SU-DHL-6 (cell line): ENCODE results near the gene RCHY1.
A peak's percentile ranks its signal among the peaks of the same experiment; 100 is the strongest.

ENCODE experiments used
- H2AFZ ChIP-seq: fragments of 200-600 bp; sonication (generic); 2 replicates; pipeline ENCODE4 v1.6.1; 2014; ENCODE audit warnings: low read depth, mild to moderate bottlenecking, moderate library complexity, mixed read lengths, antibody characterized with exemption, low read length; ENCODE audit not compliant: severe bottlenecking
- H3F3A ChIP-seq: fragments of 200-600 bp; shearing (Covaris generic); 2 replicates; pipeline ENCODE4 v1.6.0; 2016; ENCODE audit warnings: antibody characterized with exemption, mild to moderate bottlenecking; ENCODE audit not compliant: insufficient read depth
- H3K27ac ChIP-seq: fragments of 200-600 bp; sonication (generic); 2 replicates; pipeline ENCODE4 v1.5.1; 2016; ENCODE audit warnings: low read depth, mild to moderate bottlenecking, low read length, moderate library complexity, mixed read lengths
- H3K27me3 ChIP-seq: fragments of 200-600 bp; sonication (generic), shearing (Covaris generic); 2 replicates; pipeline ENCODE4 v1.6.0; 2014; ENCODE audit warnings: mild to moderate bottlenecking, low read length
- H3K36me3 ChIP-seq: fragments of 200-600 bp; sonication (generic); 2 replicates; pipeline ENCODE4 v1.6.1; 2014; ENCODE audit warnings: mild to moderate bottlenecking, low read length, mixed read lengths
- H3K4me2 ChIP-seq: fragments of 300-600, 200-600 bp; shearing (Covaris generic), sonication (generic); 2 replicates; pipeline ENCODE4 v1.6.0; 2014; ENCODE audit warnings: low read length, low read depth, mild to moderate bottlenecking; ENCODE audit not compliant: poor library complexity, severe bottlenecking
- H3K4me3 ChIP-seq: fragments of 200-600 bp; sonication (generic); 2 replicates; pipeline ENCODE4 v1.5.1; 2014; ENCODE audit warnings: antibody characterized with exemption, low read length, mild to moderate bottlenecking, mixed read lengths; ENCODE audit not compliant: insufficient read depth, poor library complexity, severe bottlenecking
- H3K79me2 ChIP-seq: fragments of 200-600 bp; sonication (generic); 2 replicates; pipeline ENCODE4 v1.6.1; 2014; ENCODE audit warnings: mild to moderate bottlenecking, low read length, moderate library complexity; ENCODE audit not compliant: insufficient read depth
- H3K9ac ChIP-seq: fragments of 200-600 bp; sonication (generic); 2 replicates; pipeline ENCODE4 v1.7.0; 2014; ENCODE audit warnings: mild to moderate bottlenecking, low read length
- H3K9me2 ChIP-seq: fragments of 200-600 bp; sonication (generic); replicated peaks from 2 replicates; pipeline ENCODE4 v1.6.1; 2014; ENCODE audit warnings: low read length; ENCODE audit not compliant: insufficient read depth
- H3K9me3 ChIP-seq: fragments of 200-600 bp; sonication (generic); 2 replicates; pipeline ENCODE4 v1.6.1; 2014; ENCODE audit warnings: low read length, mixed read lengths; ENCODE audit not compliant: insufficient read depth
- H4K20me1 ChIP-seq: fragments of 200-600 bp; sonication (generic); 2 replicates; pipeline ENCODE4 v1.6.1; 2014; ENCODE audit warnings: low read depth, mild to moderate bottlenecking, antibody characterized with exemption, low read length, moderate library complexity, mixed read lengths
- CTCF ChIP-seq: fragments of 200-600 bp; sonication (generic); IDR thresholded peaks from one replicate; pipeline ENCODE4 v1.5.1; 2017; ENCODE audit warnings: antibody characterized with exemption, mild to moderate bottlenecking, low read length, moderate library complexity; ENCODE audit not compliant: insufficient read depth, poor library complexity, severe bottlenecking
- EZH2phosphoT487 ChIP-seq: fragments of 200-600 bp; sonication (generic), shearing (Covaris generic); conservative IDR thresholded peaks from 2 replicates; pipeline ENCODE4 v1.6.1; 2018; ENCODE audit warnings: mild to moderate bottlenecking, antibody characterized with exemption, low read length, moderate library complexity, mixed read lengths

RCHY1 gene

DNA sequence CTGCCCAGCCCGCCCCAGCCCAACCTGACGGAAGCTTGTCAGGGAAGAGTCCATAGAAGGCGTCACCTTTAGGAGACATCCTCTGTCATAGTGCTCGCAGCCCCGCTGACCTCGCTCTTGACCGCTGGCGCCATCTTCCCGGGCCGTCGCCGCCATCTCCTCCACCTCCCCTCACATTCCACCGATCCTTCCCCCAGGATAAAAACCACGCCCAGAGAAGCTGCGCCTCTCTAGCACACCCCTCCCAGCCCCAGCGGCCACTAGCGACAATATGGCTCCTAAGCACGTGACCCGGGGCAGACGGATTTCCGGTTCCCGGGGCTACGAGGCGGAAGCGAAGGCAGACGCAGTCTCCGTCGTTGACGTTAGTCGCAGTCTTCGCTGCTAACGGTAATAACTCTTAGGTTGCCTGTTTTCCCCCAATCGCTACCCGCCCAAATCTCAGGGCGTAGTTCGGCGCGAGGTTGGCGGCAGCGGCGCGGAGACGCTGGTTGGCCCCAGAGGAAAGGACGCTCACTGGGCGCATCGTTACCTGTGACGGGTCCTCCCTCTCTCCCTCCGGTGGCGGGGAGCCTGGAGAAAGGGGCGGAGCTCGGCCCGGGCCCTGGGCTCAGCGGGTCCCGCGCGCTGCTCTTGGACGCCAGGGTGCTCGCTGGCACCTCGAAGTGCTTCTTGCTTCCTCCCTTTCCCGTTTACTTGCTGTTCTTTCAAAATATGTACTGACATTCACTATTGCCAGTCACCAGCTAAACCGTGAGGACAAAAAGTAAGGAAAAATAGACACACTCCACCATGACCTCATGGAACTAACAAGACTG lies at the start of gene RCHY1, which contains the start of gene THAP6:
TSS of gene RCHY1 (minus strand) at position 273 of the 818 bp plus-strand sequence. CDS start at position 156, 117 bp downstream.
TSS of gene THAP6 (plus strand) at position 343 of the 818 bp plus-strand sequence. CDS start 980 bp downstream, outside the sequence.
- peak within 1 kb of the TSS; percentile 95 for H3K4me2 ChIP-seq
- H3K9ac ChIP-seq = peak within 1 kb of the TSS; percentile 83
- peak within 1 kb of the TSS; percentile 91 for H3K4me3 ChIP-seq
- H3K79me2 ChIP-seq = peaks cover 44% of the 10 kb centered on the region
- H3K27ac ChIP-seq = peak within 1 kb of the TSS; percentile 93
- TF ChIP-seq CTCF = no peak
- TF ChIP-seq EZH2phosphoT487 = no peak
- no peaks in the 10 kb centered on the region for H3K27me3 ChIP-seq
- H3F3A ChIP-seq = no peaks in the 10 kb centered on the region
- no peaks in the 10 kb centered on the region for H3K36me3 ChIP-seq
- no peaks in the 10 kb centered on the region for H3K9me2 ChIP-seq
- H3K9me3 ChIP-seq = no peaks in the 10 kb centered on the region
- no peaks in the 10 kb centered on the region for H4K20me1 ChIP-seq
- H2AFZ ChIP-seq = peak within 1 kb of the TSS; percentile 93

GRCh38 chr4:75561789-75562188 lies 47.6 kb upstream of the RCHY1 start:
- H4K20me1 ChIP-seq = no peaks in the 10 kb centered on the region
- no peak overlapping the region for H3K27ac ChIP-seq
- H3K9me3 ChIP-seq = no peaks in the 10 kb centered on the region
- no peak overlapping the region for H3K4me2 ChIP-seq
- no peaks in the 10 kb centered on the region for H3F3A ChIP-seq
- H3K9ac ChIP-seq = no peak overlapping the region
- no peaks in the 10 kb centered on the region for H3K9me2 ChIP-seq
- H3K36me3 ChIP-seq = no peaks in the 10 kb centered on the region
- no peak for TF ChIP-seq EZH2phosphoT487
- no peak for TF ChIP-seq CTCF
- no peak overlapping the region for H2AFZ ChIP-seq
- no peaks in the 10 kb centered on the region for H3K79me2 ChIP-seq
- no peaks in the 10 kb centered on the region for H3K27me3 ChIP-seq
- H3K4me3 ChIP-seq = no peak overlapping the region

- Histone ChIP-seq H3K79me2 (no peaks in the 10 kb centered on the region), H2AFZ (no peak overlapping the region), H3K9me2 (no peaks in the 10 kb centered on the region), H3F3A (no peaks in the 10 kb centered on the region), H3K36me3 (no peaks in the 10 kb centered on the region), H3K4me3 (no peak overlapping the region), H4K20me1 (no peaks in the 10 kb centered on the region), H3K27ac (no peak overlapping the region), H3K9me3 (no peaks in the 10 kb centered on the region), H3K4me2 (peak overlapping the region; percentile 20), H3K9ac (no peak overlapping the region), H3K27me3 (no peaks in the 10 kb centered on the region)
- TF ChIP-seq EZH2phosphoT487 (no peak), CTCF (no peak)
Measured at GRCh38 chr4:75557696-75558095, 43.5 kb upstream of the RCHY1 start.
